WERI-Rb-1 (cell line): ENCODE results near the gene POU6F2.

ENCODE experiments used
- DNase-seq: peaks from one replicate; pipeline ENCODE4 v3.0.0-alpha.2; 2020
- H3K27ac ChIP-seq: fragments of 250-450 bp; sonication (Bioruptor Pico); 2 replicates; pipeline ENCODE4 v1.5.1; 2020; ENCODE audit warnings: mild to moderate bottlenecking, moderate library complexity
- H3K27me3 ChIP-seq: fragments of 250-450 bp; sonication (Bioruptor Pico); 2 replicates; pipeline ENCODE4 v1.5.1; 2021; ENCODE audit warnings: mild to moderate bottlenecking, low read depth, moderate library complexity; ENCODE audit not compliant: insufficient read depth, severe bottlenecking
- H3K36me3 ChIP-seq: fragments of 250-450 bp; sonication (Bioruptor Pico); 2 replicates; pipeline ENCODE4 v1.5.1; 2020; ENCODE audit warnings: mild to moderate bottlenecking, moderate library complexity
- H3K4me3 ChIP-seq: 2 replicates; pipeline ENCODE4 v1.5.1; 2011; ENCODE audit warnings: low read depth, mild to moderate bottlenecking, control low read depth, low read length
- H3K9me3 ChIP-seq: fragments of 250-450 bp; sonication (Bioruptor Pico); 2 replicates; pipeline ENCODE4 v1.5.1; 2021; ENCODE audit warnings: mild to moderate bottlenecking, moderate library complexity; ENCODE audit not compliant: severe bottlenecking
- CTCF ChIP-seq: IDR thresholded peaks from 2 replicates; pipeline ENCODE4 v1.5.1; 2011; ENCODE audit warnings: low read depth, mild to moderate bottlenecking, control low read depth, inconsistent platforms, low read length

Gene POU6F2

DNA sequence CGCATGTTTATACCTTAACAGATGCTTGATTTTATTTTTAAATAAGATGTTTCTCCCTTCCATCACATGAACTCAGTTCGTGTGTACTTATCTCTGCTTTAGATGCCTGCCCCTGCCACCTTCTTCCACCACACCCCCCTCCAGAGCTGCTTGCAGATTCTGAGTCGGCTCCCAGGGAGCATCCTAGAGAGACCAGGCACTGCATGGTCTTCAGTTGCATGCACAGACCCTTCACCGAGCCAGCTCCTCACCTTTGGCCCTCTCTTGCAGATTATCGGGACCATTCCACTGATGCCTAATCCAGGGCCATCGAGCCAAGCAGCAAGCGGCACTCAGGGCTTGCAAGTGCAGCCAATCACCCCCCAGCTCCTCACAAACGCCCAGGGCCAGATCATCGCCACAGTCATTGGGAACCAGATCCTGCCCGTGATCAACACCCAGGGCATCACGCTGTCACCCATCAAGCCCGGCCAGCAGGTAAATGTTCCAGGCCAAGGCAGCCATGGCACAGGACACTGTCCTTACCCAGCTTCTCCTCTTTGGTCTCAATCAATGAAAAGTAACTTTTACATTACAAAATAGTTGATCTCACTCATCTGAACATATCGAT, 455.2 kb downstream of the POU6F2 start:
- H3K9me3 ChIP-seq: no peaks in the 10 kb centered on the region
- no peak overlapping the region for H3K27ac ChIP-seq
- no peak for TF ChIP-seq CTCF
- no peak overlapping the region for H3K4me3 ChIP-seq
- no peak for DNase-seq
- H3K36me3 ChIP-seq: no peaks in the 10 kb centered on the region
- no peaks in the 10 kb centered on the region for H3K27me3 ChIP-seq

DNA sequence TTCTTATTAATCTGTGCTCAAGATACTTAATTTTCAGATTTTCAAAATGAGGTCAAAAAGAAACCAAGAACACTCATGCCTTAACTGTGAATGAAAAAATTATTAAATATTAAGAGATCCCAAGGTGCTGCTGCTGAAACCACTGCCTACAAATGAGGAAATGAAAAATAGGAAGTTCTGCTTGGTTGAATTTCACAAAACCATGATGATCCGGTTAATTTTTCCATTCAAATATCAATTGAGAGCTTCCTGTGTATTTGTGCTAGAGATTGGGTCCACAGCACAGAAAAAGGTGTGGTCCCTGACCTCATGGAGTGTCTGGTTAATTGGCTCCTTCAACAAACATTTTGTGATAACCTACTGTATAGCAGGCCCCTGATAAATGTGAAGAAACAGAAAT, 455.8 kb downstream of the POU6F2 start:
- TF ChIP-seq CTCF: no peak
- H3K4me3 ChIP-seq: no peak overlapping the region
- no peaks in the 10 kb centered on the region for H3K9me3 ChIP-seq
- no peak overlapping the region for H3K27ac ChIP-seq
- no peaks in the 10 kb centered on the region for H3K27me3 ChIP-seq
- no peak for DNase-seq
- H3K36me3 ChIP-seq: no peaks in the 10 kb centered on the region

- no peak overlapping the region for H3K4me3 ChIP-seq
- DNase-seq: no peak
- H3K9me3 ChIP-seq: no peaks in the 10 kb centered on the region
- H3K36me3 ChIP-seq: no peaks in the 10 kb centered on the region
- TF ChIP-seq CTCF: no peak
- no peak overlapping the region for H3K27ac ChIP-seq
- no peaks in the 10 kb centered on the region for H3K27me3 ChIP-seq
These were observed 456.3 kb downstream of the POU6F2 start for GRCh38 chr7:39434012-39434411.

- H3K27me3 ChIP-seq: no peaks in the 10 kb centered on the region
- H3K9me3 ChIP-seq: no peaks in the 10 kb centered on the region
- H3K4me3 ChIP-seq: no peak overlapping the region
- TF ChIP-seq CTCF: no peak
- no peaks in the 10 kb centered on the region for H3K36me3 ChIP-seq
- H3K27ac ChIP-seq: no peak overlapping the region
- DNase-seq: no peak
These were observed 468.8 kb downstream of the POU6F2 start for GRCh38 chr7:39446546-39446945.

DNA sequence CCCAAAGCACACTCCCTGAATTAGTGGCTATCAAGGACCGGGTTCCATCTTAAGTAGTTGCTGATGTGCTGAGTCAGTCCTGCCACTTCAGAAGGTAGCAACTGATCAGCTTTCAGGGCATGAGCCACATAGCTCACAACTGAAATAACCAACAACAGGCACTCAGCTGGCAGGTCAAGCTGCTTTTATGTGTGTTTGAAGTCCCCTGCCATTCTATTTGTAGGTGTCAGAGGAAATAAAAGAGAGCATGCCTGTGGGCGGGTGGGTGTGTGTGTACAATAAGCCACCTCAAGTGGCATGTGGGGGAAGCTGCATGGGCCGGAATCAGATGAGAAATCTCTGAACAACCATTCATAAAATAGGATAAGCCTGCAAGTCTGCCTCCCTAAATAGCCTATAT, 474.2 kb downstream of the POU6F2 start:
- Histone ChIP-seq H3K27ac (no peak overlapping the region), H3K27me3 (no peaks in the 10 kb centered on the region), H3K9me3 (no peaks in the 10 kb centered on the region), H3K36me3 (no peaks in the 10 kb centered on the region), H3K4me3 (no peak overlapping the region)
- DNase-seq: no peak
- TF ChIP-seq CTCF: no peak

DNA sequence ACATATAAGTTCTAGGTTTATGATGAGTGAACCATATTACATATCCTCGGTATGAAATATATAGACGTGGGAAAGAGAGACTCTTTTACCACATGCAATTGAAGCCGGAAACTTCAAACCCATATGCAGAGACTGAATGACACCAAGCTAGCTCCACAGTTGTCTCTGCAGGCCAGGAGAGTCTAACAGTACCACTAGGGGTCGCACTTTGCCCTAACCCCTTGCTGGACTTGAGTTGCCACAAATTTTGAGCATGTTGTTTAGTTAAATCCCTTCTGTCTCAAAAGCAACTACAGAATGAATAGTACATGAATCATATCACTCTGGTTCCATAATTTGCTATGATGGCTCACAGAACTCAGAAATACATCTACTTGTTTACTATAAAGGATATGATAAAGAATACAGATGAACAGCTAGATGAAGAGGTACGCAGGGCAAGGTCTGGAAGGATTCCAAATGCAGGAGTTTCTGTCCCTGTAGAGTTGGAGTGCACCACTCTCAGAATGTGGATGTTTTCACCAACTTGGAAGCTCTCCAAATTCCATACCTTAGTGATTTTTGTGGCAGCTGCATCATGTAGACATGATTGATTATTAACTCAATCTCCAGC, 476.1 kb downstream of the POU6F2 start:
- H3K4me3 ChIP-seq: no peak overlapping the region
- peak; percentile 64 for DNase-seq
- no peak overlapping the region for H3K27ac ChIP-seq
- no peaks in the 10 kb centered on the region for H3K9me3 ChIP-seq
- H3K36me3 ChIP-seq: no peaks in the 10 kb centered on the region
- TF ChIP-seq CTCF: peak; percentile 91
- H3K27me3 ChIP-seq: no peaks in the 10 kb centered on the region
